HPDE6-E6E7 (cell line): ENCODE data around the gene MEGF6.

Source experiments
- DNase-seq: peaks from one replicate; pipeline ENCODE4 v3.0.0; 2011; ENCODE audit warnings: missing footprints; ENCODE audit errors: extremely low spot score

Gene MEGF6

GRCh38 chr1:3469849-3470649 is 141.3 kb downstream of the MEGF6 start:
- DNase-seq = no peak

DNA sequence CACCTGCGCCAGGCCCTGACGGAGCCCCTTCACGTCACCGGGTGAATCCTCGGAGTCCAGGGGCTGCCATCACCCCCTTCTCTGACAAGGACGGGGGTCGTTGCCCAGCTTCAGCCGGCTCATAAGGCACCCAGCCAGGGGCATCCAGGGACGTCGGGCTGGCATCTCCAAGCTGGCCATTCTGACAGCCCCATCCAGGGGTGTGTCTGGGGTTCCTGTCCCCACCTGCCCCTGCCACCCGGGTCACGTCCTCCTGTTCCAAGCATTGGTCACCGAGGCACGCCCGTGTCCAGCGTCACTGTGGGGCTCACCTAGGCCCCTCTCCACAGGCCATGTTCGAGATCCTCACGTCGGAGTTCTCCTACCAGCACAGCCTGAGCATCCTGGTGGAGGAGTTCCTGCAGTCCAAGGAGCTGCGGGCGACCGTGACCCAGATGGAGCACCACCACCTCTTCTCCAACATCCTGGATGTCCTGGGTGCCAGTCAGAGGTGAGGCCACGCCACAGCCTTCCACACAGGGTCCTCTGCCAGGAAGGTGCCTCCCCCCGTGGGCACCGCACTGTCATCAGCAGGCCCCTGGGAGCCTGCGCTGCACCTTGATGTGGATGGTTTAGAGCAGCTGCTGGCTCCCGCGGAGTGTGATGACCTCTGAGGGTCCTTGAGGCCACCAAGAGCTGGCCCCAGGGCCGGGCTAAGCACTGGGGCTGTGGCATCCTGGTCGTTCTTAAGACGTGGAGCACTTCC is 142.0 kb downstream of the MEGF6 start:
- DNase-seq = no peak

GRCh38 chr1:3468236-3469103 is 142.8 kb downstream of the MEGF6 start:
- DNase-seq = no peak

DNA sequence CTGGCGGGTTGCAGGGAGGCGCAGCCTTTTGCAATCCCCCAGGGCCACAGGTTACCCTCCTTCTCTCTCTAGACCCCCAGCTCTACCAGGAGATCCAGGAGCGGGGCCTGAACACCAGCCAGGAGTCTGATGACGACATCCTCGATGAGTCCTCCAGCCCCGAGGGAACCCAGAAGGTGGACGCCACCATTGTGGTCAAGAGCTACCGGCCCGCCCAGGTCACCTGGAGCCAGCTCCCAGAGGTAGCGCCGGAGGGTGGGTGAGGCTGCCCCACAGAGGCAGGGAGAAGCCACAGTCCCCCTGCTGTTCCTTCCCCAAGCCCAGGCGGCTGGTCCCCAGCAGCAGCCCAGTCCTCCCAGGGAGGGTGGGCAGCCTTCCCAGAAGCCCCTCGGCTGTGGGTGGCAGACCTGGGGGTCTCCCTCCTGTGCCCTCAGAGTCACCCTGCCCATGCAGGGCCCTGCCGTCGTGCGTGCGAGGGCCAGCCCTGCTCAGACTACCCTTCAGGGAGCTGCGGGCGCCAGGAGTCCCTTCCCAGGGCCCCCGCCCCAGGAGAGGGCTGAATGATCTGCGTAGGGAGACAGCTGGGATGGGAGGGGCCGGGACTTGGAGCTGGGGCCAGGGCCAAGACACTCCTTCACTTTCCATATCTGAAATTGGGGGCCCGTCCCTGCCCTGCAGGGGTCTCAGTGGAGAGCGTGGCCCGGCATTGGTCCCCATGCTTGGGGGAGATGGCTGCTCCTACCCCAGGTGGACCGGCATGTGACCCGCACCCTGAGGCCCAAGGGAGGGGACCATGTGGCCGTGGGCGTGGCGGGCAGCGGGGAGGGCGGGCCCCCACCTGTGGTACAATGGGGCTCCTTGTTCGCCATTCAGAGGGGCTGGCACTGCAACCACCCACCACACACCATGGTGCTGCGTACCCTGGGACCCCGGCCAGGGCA is 143.9 kb downstream of the MEGF6 start:
- DNase-seq = no peak

- no peak for DNase-seq
Observed at GRCh38 chr1:3466366-3467075, 144.8 kb downstream of the MEGF6 start.

GRCh38 chr1:3465935-3466321 is 145.4 kb downstream of the MEGF6 start:
- no peak for DNase-seq

DNA sequence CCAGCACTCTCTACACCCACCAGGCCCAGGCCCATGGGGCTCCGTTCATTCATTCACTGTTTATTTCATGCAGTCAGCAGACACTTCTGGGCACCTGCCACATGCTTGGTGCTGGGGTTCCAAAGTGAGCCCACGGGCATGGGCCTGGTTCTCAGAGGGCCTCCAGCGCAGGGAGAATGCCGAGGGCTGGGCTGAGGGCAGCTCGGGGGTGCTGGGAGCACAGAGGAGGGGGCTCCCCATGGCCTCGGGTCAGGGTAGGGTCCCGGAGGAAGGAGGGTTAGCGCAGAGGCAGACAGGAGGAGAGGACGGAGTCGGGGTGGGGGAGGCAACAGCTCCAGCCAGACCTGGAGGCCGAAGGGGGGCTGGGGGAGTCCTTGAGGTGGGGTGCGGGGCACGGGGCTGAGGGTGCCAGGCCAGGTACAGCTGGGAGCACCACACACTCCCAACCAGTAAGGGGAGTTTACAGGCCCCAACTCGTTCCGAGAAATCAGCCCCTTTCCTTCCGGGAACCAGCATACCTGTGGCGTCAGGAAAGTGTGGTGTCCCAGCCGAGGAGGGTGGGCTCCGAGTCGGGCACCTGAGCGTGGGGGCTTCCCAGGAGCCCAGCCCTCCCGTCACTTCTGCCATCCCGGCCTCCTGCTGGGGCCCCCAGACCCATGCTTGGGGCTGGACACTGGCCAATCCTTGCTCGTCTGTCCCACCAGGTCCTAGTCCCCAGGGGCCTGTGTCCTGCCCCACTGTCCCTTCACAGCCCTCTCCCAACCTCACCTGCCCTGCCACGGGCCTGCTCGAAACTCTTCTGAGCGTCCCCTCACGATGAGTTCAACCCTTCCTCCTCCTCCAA is 146.0 kb downstream of the MEGF6 start:
- DNase-seq = no peak

DNA sequence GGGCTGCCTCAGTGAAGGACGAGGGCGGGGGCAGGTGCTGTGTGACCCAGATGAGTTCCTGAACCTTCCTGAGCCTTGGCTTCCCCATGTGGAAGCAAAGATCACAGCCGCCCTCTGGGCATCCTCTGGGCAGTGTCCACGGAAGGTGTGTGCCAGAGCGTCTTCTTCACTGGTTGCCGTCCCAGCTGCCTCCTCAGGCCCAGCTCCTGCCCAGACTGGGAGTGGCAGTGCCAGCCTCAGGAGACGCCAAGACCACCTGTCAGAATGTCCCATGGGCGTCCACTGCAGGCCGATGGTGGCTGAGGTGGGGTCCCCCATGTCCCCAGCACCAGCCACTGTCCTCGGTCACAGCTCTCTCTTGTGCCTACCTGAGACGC is 146.7 kb downstream of the MEGF6 start:
- no peak for DNase-seq

DNA sequence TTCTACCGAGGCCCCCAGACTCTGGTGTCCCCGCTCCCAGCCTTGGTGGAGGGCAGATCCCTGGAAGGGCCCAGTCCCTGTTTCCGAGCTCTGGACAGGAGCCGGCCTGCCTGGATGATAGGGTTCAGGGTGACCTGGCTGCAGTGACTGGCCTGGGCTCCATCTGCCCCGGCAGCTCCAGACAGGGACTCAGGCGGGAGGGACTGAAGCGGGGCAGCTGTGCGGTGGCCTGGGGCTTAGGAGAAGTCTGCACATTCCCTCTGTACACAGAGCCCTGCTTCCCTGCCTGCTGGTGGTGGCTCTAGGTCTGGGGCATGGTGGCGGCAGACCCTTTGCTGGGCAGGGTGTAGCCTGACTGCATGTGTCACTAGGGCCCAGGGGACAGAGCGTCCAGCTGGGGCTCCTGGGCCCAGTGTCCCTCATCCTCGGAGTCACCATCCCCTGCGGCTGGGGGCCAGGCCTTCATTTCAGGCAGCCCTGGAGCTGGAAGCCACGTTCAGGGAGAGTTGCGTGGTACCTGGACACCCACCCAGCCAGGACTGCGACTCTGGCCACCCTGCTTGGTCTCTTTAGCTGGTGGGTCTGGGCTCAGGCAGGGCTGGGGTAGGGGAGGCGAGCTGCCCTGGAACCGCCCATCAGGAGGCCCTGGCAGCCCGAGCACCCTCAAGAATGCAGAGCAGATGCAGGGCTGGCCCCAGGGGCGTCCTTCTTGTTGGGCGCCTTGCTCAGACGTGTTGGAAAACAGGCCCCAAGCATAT is 147.2 kb downstream of the MEGF6 start:
- DNase-seq = no peak

DNA sequence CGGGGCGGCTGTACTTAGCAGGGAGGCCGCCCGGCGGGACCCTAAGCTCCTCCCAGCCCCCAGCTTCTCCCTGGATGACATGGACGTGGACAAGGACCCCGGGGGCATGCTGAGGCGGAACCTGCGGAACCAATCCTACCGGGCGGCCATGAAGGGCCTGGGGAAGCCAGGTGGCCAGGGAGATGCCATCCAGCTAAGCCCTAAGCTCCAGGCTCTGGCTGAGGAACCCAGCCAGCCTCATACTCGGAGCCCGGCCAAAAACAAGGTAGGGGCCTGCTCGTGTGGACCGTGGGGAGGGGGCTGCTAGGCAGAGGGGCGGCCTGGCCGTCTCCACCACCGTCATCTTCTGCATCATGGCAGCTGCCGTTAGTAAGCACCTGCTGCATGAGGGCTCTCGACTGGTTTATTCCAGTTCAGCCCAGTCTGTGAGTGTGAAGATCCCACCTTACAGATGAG is 147.9 kb downstream of the MEGF6 start:
- no peak for DNase-seq

DNA sequence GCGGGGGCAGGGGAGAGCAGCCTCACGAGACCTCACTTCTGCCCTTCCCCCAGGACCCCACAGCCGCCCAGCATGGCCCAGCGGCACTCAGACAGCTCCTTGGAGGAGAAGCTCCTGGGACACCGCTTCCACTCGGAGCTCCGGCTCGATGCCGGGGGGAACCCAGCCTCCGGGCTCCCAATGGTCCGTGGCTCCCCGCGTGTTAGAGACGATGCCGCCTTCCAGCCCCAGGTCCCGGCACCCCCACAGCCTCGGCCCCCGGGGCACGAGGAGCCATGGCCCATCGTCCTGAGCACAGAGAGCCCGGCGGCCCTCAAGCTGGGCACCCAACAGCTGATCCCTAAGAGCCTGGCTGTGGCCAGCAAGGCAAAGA is 148.3 kb downstream of the MEGF6 start:
- DNase-seq = no peak

- DNase-seq = no peak
Observed at GRCh38 chr1:3462356-3463012, 148.8 kb downstream of the MEGF6 start.

DNA sequence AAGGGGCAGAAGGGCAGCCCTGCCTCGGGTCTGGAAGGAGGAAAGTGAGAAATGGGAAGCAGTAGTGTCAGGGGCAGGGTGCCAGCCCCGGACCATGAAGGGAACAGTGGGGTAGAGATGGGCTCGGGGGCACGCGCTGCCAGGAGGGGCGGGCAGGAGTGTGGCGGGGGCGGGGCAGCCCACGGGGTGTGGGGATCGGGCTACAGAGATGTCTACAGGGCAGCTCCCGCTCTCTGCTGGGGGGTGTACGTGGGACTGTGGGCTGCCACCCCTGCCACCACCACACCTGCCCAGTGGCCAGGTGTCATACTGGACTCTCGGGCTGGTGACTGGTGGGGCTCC is 149.4 kb downstream of the MEGF6 start:
- no peak for DNase-seq

DNA sequence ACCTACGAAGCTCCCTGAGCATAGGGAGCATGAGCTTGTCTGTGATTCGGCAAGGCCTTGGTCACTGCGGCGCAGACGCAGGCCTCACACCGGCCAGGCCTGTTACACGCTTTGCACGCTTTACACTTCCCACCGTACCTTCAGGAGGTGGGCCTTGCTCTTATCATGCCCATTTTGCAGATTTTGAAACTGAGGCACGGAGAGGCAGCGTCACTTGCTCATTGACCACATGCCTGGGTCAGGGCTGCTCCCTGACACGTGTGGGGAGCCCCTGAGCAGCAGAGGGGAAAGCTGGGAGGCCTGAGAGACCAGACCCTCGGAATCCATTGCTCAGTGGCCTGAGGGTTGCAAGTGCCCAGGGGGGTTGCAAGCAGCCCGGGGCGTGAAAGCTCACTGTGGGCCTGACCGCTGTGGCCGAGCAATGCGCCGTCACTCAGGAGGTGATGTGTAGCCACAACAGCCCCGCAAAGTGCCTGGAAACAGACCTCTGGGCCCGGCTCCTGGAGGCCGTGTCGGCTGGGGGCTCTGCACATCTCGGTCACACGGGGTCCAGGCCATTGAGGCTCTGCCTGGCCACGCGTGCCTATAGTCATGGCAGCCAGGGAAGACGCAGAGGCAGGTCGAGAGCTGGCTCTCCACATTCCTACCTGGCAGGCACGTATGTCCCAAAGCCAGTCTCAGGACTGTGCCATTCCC is 149.9 kb downstream of the MEGF6 start:
- no peak for DNase-seq

DNA sequence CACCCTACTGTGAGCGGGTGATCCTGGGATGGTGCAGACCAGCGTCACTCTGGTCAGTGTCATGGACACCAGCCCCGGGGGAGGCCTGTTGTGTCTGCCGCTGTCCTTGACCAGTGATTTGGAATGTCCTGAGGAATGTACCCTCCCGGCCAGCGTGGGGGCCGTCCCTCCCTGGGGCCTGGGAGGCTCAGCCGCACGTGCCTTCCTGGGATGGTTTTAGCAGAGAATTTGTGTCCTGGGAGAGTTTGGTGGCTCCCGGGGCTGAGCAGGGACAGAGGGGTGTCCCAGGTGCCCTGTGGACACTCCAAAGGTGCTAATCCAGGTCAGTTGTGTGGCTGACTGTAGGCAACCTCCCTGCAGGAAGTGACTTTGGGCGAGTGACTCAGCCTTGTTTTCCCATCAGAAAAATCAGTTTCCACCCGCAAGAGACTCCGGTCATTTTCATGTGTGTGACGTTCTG is 150.6 kb downstream of the MEGF6 start:
- DNase-seq = no peak

DNA sequence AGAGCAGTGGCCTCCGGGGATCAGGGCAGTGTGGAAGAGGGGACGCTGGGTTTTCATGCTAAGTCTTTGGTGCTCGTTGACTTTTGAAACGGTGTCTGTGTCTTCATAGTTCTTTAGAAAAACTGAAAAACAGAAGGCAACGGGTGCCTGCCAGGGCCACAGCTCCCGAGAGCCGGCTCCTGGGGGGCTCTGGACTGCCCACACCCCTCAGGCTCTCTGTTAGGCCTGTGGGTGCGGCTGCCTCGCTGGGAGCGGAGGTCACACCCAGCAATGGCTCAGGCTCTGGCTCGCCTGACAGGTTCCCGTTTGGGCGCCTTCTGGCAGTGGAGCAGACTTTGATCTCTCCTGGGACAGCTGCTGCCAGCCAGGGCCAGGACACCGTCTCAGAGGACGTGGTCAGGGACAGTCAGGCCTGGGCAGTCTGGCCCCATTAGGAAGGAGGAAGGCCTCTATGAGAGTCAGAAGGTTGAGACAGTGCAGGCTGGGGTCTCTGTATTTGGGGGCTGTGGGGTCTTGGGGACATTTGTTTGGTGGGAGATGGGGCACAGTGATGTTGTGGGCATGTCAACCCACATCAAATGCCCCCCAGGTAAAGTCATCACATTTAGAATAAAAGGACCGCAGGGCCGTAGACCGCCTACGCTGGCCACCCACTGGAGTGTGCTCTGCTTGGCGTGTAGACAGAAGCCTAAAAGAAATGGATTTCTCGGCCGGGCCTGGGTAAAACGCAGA is 151.2 kb downstream of the MEGF6 start:
- no peak for DNase-seq
